Measurements from ENCODE around the gene STUM. TPM values are rescaled to one million over a fixed set of nuclear protein-coding genes. Genes with fewer than 3 reads are reported as not detected.

The STUM gene
- total RNA-seq, 1 donor from 2014 or later = 0.83 TPM

DNA sequence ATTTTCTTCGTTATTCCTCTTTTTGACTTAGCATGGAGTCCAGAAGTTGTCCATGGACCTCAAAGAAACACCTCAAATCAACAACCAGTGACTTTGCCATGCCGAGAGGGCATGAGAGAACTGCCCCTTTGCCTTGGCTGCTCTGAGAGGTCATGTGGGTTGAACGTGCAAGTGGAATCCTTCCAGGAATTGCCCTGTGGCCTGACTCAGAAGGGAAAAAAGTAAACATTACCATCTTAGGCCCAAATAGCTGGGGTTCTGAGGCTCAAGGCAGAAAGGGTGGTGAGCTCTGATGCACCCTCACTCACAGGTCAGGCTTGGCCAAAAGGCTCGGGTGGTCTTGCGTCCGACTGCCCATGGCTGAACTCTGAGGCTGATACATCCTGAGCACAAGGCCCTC, 15.1 kb downstream of the STUM start:
- H3K4me1 ChIP-seq = no peaks in the 10 kb centered on the region
- no peaks in the 10 kb centered on the region for H3K27me3 ChIP-seq (ENCODE audit: low read depth)
- DNase-seq (no peak), ATAC-seq (no peak)
- no peak overlapping the region for H3K4me3 ChIP-seq
- intact Hi-C loops (cut with DNase I) = no loop called here
- H3K36me3 ChIP-seq = no peaks in the 10 kb centered on the region
- no peak overlapping the region for H3K27ac ChIP-seq
- TF ChIP-seq, protein P1, sequence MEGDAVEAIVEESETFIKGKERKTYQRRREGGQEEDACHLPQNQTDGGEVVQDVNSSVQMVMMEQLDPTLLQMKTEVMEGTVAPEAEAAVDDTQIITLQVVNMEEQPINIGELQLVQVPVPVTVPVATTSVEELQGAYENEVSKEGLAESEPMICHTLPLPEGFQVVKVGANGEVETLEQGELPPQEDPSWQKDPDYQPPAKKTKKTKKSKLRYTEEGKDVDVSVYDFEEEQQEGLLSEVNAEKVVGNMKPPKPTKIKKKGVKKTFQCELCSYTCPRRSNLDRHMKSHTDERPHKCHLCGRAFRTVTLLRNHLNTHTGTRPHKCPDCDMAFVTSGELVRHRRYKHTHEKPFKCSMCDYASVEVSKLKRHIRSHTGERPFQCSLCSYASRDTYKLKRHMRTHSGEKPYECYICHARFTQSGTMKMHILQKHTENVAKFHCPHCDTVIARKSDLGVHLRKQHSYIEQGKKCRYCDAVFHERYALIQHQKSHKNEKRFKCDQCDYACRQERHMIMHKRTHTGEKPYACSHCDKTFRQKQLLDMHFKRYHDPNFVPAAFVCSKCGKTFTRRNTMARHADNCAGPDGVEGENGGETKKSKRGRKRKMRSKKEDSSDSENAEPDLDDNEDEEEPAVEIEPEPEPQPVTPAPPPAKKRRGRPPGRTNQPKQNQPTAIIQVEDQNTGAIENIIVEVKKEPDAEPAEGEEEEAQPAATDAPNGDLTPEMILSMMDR (IDR thresholded peaks at IDR 0.05) = no peak
- no peaks in the 10 kb centered on the region for H3K9me3 ChIP-seq

DNA sequence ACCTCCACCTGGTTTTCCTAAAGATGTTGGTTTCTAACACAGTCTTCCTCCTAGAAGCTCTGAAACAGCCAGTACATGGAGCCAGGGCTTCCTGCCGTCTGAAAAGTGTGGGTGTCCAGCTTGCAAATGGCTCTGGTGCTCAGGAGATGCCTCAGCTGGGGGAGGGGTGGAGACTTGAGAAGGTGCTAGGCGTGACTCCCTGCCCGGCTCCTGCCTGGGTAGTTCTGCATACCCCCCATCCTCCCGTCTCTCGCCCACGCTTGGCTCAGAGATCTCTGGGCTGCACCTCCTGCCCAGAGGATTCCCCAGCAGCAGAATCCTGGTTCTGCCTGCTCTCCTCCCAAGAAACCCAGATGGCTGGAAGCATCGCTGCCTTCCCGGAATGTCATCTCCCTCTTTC, 16.9 kb downstream of the STUM start:
- TF ChIP-seq, protein P1 (IDR thresholded peaks at IDR 0.05) = no peak
- no peak for ATAC-seq
- Histone ChIP-seq H3K4me1 (no peaks in the 10 kb centered on the region), H3K27ac (no peak overlapping the region), H3K9me3 (no peaks in the 10 kb centered on the region), H3K27me3 (ENCODE audit: low read depth) (no peaks in the 10 kb centered on the region), H3K4me3 (no peak overlapping the region), H3K36me3 (no peaks in the 10 kb centered on the region)
- DNase-seq = no peak
- intact Hi-C loops (cut with DNase I) = no loop called here

GRCh38 chr1:226566234-226566633, 17.7 kb downstream of the STUM start:
- H3K4me1 ChIP-seq = no peaks in the 10 kb centered on the region
- no peak overlapping the region for H3K4me3 ChIP-seq
- H3K36me3 ChIP-seq = no peaks in the 10 kb centered on the region
- ATAC-seq (no peak), DNase-seq (no peak)
- H3K9me3 ChIP-seq = no peaks in the 10 kb centered on the region
- intact Hi-C loops (cut with DNase I) = no loop called here
- H3K27ac ChIP-seq = no peak overlapping the region
- no peaks in the 10 kb centered on the region for H3K27me3 ChIP-seq (ENCODE audit: low read depth)
- TF ChIP-seq, protein P1 (IDR thresholded peaks at IDR 0.05) = no peak

DNA sequence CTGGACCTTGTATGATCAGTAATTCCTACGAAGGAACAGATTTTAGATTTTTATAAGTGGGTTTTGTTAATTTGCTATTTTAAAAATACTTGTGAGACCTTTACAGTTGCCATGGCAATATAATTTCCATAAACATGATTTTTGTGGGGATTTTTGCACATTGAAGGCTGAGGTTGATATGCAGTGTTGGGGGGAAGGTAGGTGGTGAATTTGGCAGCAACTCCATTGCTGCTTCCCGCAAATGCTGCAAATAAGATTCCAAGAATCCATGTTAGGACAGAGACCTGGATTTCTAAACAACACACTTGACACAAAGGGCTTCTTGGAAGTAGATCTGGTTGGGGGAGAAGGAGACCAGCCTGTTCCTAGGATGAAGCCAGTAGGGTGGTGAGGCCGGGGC, 18.2 kb downstream of the STUM start:
- Histone ChIP-seq H3K4me1 (no peaks in the 10 kb centered on the region), H3K27ac (no peak overlapping the region), H3K9me3 (no peaks in the 10 kb centered on the region), H3K27me3 (ENCODE audit: low read depth) (no peaks in the 10 kb centered on the region), H3K36me3 (no peaks in the 10 kb centered on the region), H3K4me3 (no peak overlapping the region)
- ATAC-seq = no peak
- no peak for DNase-seq
- intact Hi-C loops (cut with DNase I) = no loop called here
- TF ChIP-seq, protein P1 (IDR thresholded peaks at IDR 0.05) = no peak

- TF ChIP-seq, protein P1 (IDR thresholded peaks at IDR 0.05) = peak; percentile 14
- H3K36me3 ChIP-seq = no peaks in the 10 kb centered on the region
- H3K4me1 ChIP-seq = no peaks in the 10 kb centered on the region
- peak in 1 of 2 donors; percentile 57 for ATAC-seq
- H3K4me3 ChIP-seq = no peak overlapping the region
- no peak for DNase-seq
- H3K27ac ChIP-seq = no peak overlapping the region
- no peaks in the 10 kb centered on the region for H3K9me3 ChIP-seq
- intact Hi-C loops (cut with DNase I) = no loop called here
- H3K27me3 ChIP-seq (ENCODE audit: low read depth) = no peaks in the 10 kb centered on the region
Observed at GRCh38 chr1:226568077-226568831, 19.7 kb downstream of the STUM start.
